Smooth muscle cell (in vitro differentiated cells): Measurements from ENCODE around the gene TIGD3. TPM values are rescaled to one million over a fixed set of nuclear protein-coding genes. Genes with fewer than 3 reads are reported as not detected.
A peak's percentile ranks its signal among the peaks of the same experiment; 100 is the strongest.

Source experiments
- DNase-seq: peaks from one replicate; lab custom pipeline; 2025; ENCODE audit not compliant: unreplicated experiment; lab: John Stamatoyannopoulos, UW
- H2AFZ ChIP-seq: fragments of 200-600 bp; sonication (generic); 2 replicates; pipeline ENCODE4 v1.6.0; 2016; ENCODE audit warnings: antibody characterized with exemption, low read depth, mild to moderate bottlenecking
- H3F3A ChIP-seq: fragments of 200-600 bp; sonication (generic); 2 replicates; pipeline ENCODE4 v1.6.0; 2017; ENCODE audit warnings: antibody characterized with exemption, low read depth
- H3K27ac ChIP-seq: fragments of 200-600 bp; sonication (generic); 2 replicates; pipeline ENCODE4 v1.5.1; 2016; ENCODE audit warnings: low read depth, mild to moderate bottlenecking
- H3K27me3 ChIP-seq: fragments of 200-600 bp; sonication (generic); 2 replicates; pipeline ENCODE4 v1.6.1; 2016; ENCODE audit warnings: low read depth, mild to moderate bottlenecking
- H3K36me3 ChIP-seq: fragments of 200-600 bp; sonication (generic); 2 replicates; pipeline ENCODE4 v1.5.1; 2016; ENCODE audit warnings: low read depth
- H3K4me1 ChIP-seq: fragments of 200-600 bp; sonication (generic); 2 replicates; pipeline ENCODE4 v1.5.1; 2016; ENCODE audit warnings: low read depth
- H3K4me2 ChIP-seq: fragments of 200-600 bp; sonication (generic); 2 replicates; pipeline ENCODE4 v1.6.0; 2016; ENCODE audit warnings: mild to moderate bottlenecking
- H3K4me3 ChIP-seq: fragments of 200-600 bp; sonication (generic); 2 replicates; pipeline ENCODE4 v1.5.1; 2016; ENCODE audit warnings: mild to moderate bottlenecking
- H3K79me2 ChIP-seq: fragments of 200-600 bp; sonication (generic); 2 replicates; pipeline ENCODE4 v1.6.0; 2016; ENCODE audit warnings: low read depth, mild to moderate bottlenecking
- H3K9ac ChIP-seq: fragments of 200-600 bp; sonication (generic); 2 replicates; pipeline ENCODE4 v1.6.0; 2016; ENCODE audit warnings: low read depth
- H3K9me3 ChIP-seq: fragments of 200-600 bp; sonication (generic); replicated peaks from 2 replicates; pipeline ENCODE4 v1.5.1; 2016; ENCODE audit warnings: low read depth
- H4K20me1 ChIP-seq: fragments of 200-600 bp; sonication (generic); 2 replicates; pipeline ENCODE4 v1.6.0; 2016; ENCODE audit warnings: low read depth
- CTCF ChIP-seq: fragments of 200-600 bp; sonication (generic); IDR thresholded peaks from 2 replicates; pipeline ENCODE4 v1.5.1; 2017; ENCODE audit warnings: borderline replicate concordance, mild to moderate bottlenecking, antibody characterized with exemption; ENCODE audit not compliant: insufficient read depth, poor library complexity, severe bottlenecking
- WGBS: methylation state at CpG from one replicate; pipeline ENCODE4 v1.1.7; 2016; ENCODE audit warnings: low lambda C conversion rate; 5-methylcytosine and 5-hydroxymethylcytosine counted together
- polyA plus RNA-seq: library from polyadenylated mRNA; unstranded; fragments of >200 nt; fragmentation: Nextera tagmentation; extraction: Ambion mirVana; gene quantifications from 2 replicates; pipeline ENCODE4 v1.2.1, GENCODE V29; 2016
- total RNA-seq: library from RNA; depleted of rRNA; stranded (reverse); fragments of >200 nt; gene quantifications from 2 replicates; pipeline ENCODE4 v1.2.3, GENCODE V29; 2014

The TIGD3 gene
- total and polyA plus RNA-seq, 2 experiments from 2014 or later, result 0.49 TPM; not detected in 1

GRCh38 chr11:65363770-65364169 lies 9.2 kb downstream of the TIGD3 start:
- Histone ChIP-seq H3K27ac (no peak overlapping the region), H3K9ac (no peak overlapping the region), H2AFZ (no peak overlapping the region), H3F3A (no peaks in the 10 kb centered on the region), H3K27me3 (no peaks in the 10 kb centered on the region), H3K36me3 (no peaks in the 10 kb centered on the region), H3K9me3 (no peaks in the 10 kb centered on the region), H3K4me1 (no peaks in the 10 kb centered on the region), H3K79me2 (peaks cover 5% of the 10 kb centered on the region), H3K4me3 (no peak overlapping the region), H3K4me2 (no peak overlapping the region), H4K20me1 (no peaks in the 10 kb centered on the region)
- no peak for DNase-seq
- no peak for TF ChIP-seq CTCF
- WGBS, result 86% methylated on average over 3 of the region's 3 CpGs

GRCh38 chr11:65366340-65366773 lies 11.8 kb downstream of the TIGD3 start:
- Histone ChIP-seq H3K36me3 (no peaks in the 10 kb centered on the region), H3K27me3 (no peaks in the 10 kb centered on the region), H3K9me3 (no peaks in the 10 kb centered on the region), H3K4me2 (peak overlapping the region; percentile 33), H3K4me1 (no peaks in the 10 kb centered on the region), H3K4me3 (peak overlapping the region; percentile 4), H3F3A (peaks cover 3% of the 10 kb centered on the region), H3K79me2 (peaks cover 5% of the 10 kb centered on the region), H4K20me1 (no peaks in the 10 kb centered on the region), H2AFZ (no peak overlapping the region), H3K9ac (no peak overlapping the region), H3K27ac (no peak overlapping the region)
- WGBS, result 4% methylated on average over 4 of the region's 4 CpGs
- DNase-seq, result no peak
- TF ChIP-seq CTCF, result peak; percentile 81

- Histone ChIP-seq H3K27ac (peak overlapping the region; percentile 95), H3F3A (peaks cover 9% of the 10 kb centered on the region), H3K4me1 (no peaks in the 10 kb centered on the region), H3K9ac (peak overlapping the region; percentile 79), H2AFZ (no peak overlapping the region), H3K79me2 (peaks cover 5% of the 10 kb centered on the region), H3K27me3 (no peaks in the 10 kb centered on the region), H3K4me3 (no peak overlapping the region), H3K36me3 (no peaks in the 10 kb centered on the region), H3K9me3 (no peaks in the 10 kb centered on the region), H4K20me1 (no peaks in the 10 kb centered on the region), H3K4me2 (peak overlapping the region; percentile 37)
- TF ChIP-seq CTCF, result no peak
- no peak for DNase-seq
- 80% methylated on average over 6 of the region's 6 CpGs for WGBS
These were observed 16.1 kb downstream of the TIGD3 start for GRCh38 chr11:65370659-65371049.

GRCh38 chr11:65373839-65374580 lies 19.5 kb downstream of the TIGD3 start:
- no peaks in the 10 kb centered on the region for H3K9me3 ChIP-seq
- H3K9ac ChIP-seq, result no peak overlapping the region
- no peaks in the 10 kb centered on the region for H3K27me3 ChIP-seq
- H4K20me1 ChIP-seq, result no peaks in the 10 kb centered on the region
- no peaks in the 10 kb centered on the region for H3K79me2 ChIP-seq
- 88% methylated on average over 14 of the region's 14 CpGs for WGBS
- DNase-seq, result no peak
- no peak overlapping the region for H3K4me3 ChIP-seq
- H3K4me1 ChIP-seq, result no peaks in the 10 kb centered on the region
- H3K27ac ChIP-seq, result no peak overlapping the region
- H3K36me3 ChIP-seq, result no peaks in the 10 kb centered on the region
- no peak overlapping the region for H3K4me2 ChIP-seq
- H3F3A ChIP-seq, result peaks cover 9% of the 10 kb centered on the region
- no peak for TF ChIP-seq CTCF
- H2AFZ ChIP-seq, result no peak overlapping the region
